HG03108 (cell line): ENCODE results near the gene ATP2C1.
A peak's percentile ranks its signal among the peaks of the same experiment; 100 is the strongest.

ENCODE experiments used
- ATAC-seq: cut with Tn5 transposase; IDR thresholded peaks from one replicate; pipeline ENCODE4 v1.9.1; 2021; ENCODE audit warnings: moderate library complexity; ENCODE audit not compliant: unreplicated experiment

Gene ATP2C1

GRCh38 chr3:130895690-130896488, 2.0 kb downstream of the ATP2C1 start:
- ATAC-seq, result no peak

- ATAC-seq, result no peak
These were observed 3.4 kb downstream of the ATP2C1 start for GRCh38 chr3:130897316-130897715.

DNA sequence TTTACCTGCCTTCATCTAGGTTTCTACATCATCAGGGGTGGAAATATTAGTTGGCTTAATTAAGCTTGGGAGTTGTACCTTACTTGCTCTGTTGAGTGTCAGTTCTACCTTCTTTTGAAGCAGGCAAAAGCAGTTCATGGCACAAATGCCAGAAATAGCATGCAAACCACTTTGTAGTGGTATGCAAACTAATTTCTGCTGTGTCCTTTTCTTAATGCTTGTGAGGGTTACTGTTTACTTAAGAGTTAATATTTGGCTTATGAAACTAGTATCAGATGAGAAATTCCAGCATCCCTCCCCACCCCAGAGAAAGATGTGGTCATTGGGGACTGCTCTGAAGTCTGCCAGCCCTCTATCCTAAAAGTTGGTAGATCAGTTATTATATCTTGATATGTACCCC, 7.1 kb downstream of the ATP2C1 start:
- peak; percentile 45 for ATAC-seq

DNA sequence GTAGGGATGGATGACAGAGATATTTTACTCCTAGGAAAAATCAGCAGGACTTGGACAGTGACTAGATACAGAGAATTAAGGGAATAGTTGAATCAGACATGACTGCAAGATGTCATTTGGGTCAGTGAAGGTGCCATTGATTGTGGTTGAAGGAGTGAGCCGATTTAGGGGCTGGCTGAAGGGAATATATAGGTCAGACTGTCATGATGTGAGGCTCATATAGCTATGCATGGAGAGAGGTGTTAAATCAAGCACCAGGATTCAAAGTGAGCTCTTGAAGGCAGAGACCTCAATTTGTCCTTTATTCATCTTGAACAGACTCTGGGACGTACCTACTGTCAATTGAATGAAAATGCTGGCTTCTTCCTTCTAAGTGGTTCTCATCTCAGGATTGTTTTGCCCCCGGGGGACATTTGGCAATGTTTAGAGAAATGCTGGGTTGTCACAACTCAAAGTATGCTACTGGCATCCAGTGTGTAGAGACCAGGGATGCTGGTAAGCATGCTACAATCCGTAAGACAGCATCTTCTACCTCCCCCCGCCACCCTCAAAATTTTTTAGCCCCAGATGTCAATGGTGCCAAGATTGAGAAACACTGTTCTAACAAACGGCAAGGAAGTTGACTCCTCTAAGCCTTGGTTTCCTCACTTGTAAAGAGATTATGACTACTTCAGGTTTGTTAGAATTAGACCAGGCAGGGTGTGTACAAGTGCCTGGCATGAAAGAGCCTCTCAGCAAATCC, 7.8 kb downstream of the ATP2C1 start:
- no peak for ATAC-seq

GRCh38 chr3:130903412-130903908, 9.6 kb downstream of the ATP2C1 start:
- no peak for ATAC-seq

DNA sequence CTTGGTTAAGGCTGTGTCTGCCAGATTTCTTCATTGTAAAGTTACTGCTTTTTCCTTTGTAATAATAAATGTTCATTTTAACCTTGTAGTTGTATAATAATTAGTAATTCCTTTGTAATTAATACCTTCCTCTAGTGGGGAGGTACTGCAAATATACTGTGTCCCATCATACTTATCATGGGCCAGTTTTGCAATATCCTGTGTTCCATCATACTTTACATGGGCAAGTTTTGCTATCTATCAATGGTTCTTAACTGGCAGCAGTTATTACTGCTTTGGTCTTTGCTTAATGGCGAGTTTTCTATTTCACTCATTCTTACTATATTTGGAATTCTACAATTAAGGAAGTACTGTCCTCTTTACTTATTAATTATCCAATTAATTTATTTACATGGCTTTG, 10.6 kb downstream of the ATP2C1 start:
- ATAC-seq, result no peak

GRCh38 chr3:130905551-130905950, 11.7 kb downstream of the ATP2C1 start:
- no peak for ATAC-seq

- ATAC-seq, result no peak
These were observed 12.6 kb downstream of the ATP2C1 start for GRCh38 chr3:130906374-130906995.

- ATAC-seq, result no peak
These were observed 13.6 kb downstream of the ATP2C1 start for GRCh38 chr3:130907500-130907899.

GRCh38 chr3:130907966-130908365, 14.1 kb downstream of the ATP2C1 start:
- no peak for ATAC-seq

- no peak for ATAC-seq
These were observed 21.8 kb downstream of the ATP2C1 start for GRCh38 chr3:130915567-130916292.

GRCh38 chr3:130916507-130917167, 22.8 kb downstream of the ATP2C1 start:
- peak; percentile 65 for ATAC-seq

DNA sequence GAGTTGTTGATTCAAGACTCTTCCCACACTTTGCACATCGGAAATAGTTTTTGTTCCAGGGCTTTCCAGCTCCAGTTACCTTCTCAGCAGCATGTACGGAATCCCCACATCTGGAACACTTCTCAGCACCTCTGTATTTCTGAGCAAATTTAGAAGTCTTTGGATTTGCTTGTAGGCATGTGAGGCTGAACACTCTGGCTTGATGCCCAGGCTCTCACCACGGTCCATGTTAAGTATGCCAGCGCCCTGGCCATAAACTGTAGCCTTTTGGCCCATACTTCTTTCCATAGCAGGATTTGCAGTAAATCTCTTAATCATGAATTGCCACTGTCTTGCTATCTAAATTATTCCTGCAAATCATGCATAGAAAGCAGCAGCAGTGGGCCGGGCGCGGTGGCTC, 24.4 kb downstream of the ATP2C1 start:
- ATAC-seq, result no peak

- peak; percentile 62 for ATAC-seq
These were observed 31.7 kb downstream of the ATP2C1 start for GRCh38 chr3:130925628-130926027.

DNA sequence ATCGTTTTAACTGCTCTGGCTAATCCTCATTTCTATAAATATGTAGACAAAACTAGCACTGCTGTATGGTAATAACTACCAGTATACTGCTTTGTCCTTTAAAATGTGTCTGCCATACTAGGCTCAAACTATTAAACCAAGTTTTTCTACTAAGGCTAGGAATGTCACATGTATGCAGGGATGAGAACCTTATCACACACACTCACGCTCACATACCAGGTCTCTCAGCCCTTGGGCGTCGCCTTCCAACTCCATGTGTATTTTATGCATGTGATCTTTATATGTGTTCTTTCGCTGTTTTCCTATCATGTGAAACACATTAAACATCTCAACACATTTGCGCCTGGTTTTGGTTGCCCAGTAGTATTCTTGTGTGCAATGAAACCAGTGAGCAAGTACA, 32.6 kb downstream of the ATP2C1 start:
- ATAC-seq, result no peak

DNA sequence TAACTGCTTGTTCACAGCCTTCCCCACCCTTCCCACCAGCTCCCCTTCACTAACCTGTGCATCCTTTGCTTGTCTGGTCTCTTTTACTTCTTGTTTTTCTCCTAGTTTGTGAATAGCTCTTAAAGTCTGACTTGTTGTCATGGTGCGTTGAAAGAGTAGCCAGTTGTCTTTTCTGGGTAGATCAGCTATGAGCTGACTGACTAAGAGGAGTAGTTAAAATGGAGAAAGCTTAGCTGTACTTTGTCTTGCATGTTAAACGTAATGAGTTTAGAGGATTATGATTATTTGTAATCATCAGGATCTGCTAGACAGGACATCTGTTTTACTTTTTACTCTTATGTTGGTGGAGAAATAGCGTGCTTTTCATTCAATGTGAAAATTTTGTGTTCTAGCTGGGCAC, 35.9 kb downstream of the ATP2C1 start:
- ATAC-seq, result no peak

DNA sequence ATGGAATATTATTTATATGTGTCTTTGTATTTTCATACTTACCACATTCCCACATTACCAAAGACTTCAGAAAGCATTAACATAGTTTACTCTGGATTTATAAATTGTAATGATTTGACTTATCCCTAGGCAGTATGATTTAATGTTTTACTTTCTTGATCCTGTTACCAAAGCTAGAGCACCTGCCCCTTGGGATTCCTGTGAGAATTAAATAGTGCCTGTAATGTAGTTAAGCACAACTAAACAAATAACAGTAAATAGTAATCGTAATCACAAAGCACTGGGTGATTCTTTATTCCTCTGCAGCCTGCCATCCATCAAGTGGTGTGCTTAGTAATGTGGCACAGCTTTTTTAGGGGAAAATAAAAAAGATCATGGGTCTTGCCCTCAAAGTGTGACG, 39.1 kb downstream of the ATP2C1 start:
- ATAC-seq, result no peak

- no peak for ATAC-seq
These were observed 40.0 kb downstream of the ATP2C1 start for GRCh38 chr3:130933801-130934345.

- no peak for ATAC-seq
These were observed 40.7 kb downstream of the ATP2C1 start for GRCh38 chr3:130934442-130935089.
